Measurements from ENCODE around the gene PDZD8.
"Not testable (repeated sequence)": the region's sequence is repeated elsewhere in the genome, so short reads cannot be mapped to it uniquely, and the experiment has no call there.

Gene PDZD8

GRCh38 chr10:117348236-117348635, 27.0 kb downstream of the PDZD8 start:
- no peak for DNase-seq (ENCODE audit: low spot score)

DNA sequence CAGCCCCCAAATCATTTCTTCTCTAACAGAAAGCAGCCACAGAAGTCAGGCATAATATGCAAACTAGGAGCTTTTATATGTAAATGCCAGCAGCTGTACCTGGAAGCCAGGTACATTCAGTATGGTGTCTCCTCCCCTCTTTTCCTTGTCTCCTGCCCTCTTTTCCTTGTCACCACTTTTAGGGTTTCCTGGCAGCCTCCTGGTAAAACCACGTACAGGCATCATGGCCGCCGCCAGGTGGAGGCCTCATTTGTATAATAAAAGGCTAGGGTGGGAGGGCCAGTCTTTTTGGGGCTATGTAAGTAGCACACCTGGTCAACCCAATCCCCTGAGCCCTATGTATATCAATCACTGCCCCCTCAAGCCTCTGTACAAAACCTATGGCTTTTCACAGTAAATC, 28.7 kb downstream of the PDZD8 start:
- DNase-seq (ENCODE audit: low spot score) = no peak

GRCh38 chr10:117345143-117345542, 30.1 kb downstream of the PDZD8 start:
- DNase-seq (ENCODE audit: low spot score) = no peak

GRCh38 chr10:117342641-117343040, 32.6 kb downstream of the PDZD8 start:
- no peak for DNase-seq (ENCODE audit: low spot score)

DNA sequence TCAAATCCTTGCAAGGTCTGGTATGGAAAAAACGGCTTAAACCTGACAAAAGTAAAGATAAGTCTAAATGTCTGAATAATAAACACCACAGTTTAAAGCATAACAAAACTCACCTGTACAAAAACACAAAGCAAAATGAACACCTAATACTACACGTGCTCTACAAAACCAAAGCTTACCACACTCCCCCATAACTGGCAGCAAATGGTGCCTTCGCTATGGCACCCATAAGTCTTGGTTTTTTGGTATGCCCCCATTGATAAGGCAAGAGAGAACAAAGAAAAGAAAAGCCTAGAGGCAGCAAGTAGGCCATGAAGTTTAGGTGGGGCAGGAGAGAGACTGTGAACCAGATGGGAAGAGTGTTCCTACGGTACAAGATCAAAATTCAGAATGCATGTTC, 34.2 kb downstream of the PDZD8 start:
- no peak for DNase-seq (ENCODE audit: low spot score)

DNA sequence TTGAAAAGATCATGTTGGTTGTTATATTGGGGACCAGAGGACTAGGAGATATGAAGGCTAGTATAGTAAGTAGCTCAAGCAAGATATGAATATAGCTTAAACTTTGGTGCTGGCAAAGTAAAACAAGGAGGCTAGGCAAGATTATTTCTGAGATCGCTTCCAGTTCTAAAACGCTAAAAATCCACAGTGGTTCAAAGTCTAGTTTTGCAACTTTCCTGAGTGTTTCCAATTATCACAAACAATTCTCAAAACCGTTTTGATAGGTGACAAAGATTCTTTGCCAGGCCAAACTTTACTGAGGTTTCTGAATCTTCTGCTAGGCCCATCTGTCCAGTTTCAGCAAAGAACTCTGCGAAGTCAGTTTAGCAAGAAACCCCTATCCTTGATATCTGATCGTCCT, 35.3 kb downstream of the PDZD8 start:
- no peak for DNase-seq (ENCODE audit: low spot score)

GRCh38 chr10:117339578-117339977, 35.7 kb downstream of the PDZD8 start:
- no peak for DNase-seq (ENCODE audit: low spot score)

- no peak for DNase-seq (ENCODE audit: low spot score)
These were observed 40.3 kb downstream of the PDZD8 start for GRCh38 chr10:117334926-117335325.

DNA sequence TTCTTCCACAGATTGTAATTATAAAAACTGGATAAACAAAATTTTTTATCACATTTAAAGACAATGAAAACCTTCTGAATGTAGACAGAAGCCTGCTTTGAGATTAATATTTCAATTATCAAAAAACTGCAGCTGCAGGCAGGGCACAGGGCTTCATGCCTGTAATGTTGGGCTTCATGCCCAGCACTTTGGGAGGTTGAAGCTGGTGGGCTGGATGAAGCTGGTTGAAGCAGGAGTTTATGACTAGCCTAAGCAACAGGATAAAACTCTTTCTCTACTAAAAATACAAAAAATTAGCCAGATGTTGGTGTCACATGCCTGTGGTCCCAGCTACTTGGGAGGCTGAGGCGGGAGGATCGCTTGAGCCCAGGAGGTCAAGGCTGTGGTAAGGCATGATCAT, 41.2 kb downstream of the PDZD8 start:
- no peak for DNase-seq (ENCODE audit: low spot score)

DNA sequence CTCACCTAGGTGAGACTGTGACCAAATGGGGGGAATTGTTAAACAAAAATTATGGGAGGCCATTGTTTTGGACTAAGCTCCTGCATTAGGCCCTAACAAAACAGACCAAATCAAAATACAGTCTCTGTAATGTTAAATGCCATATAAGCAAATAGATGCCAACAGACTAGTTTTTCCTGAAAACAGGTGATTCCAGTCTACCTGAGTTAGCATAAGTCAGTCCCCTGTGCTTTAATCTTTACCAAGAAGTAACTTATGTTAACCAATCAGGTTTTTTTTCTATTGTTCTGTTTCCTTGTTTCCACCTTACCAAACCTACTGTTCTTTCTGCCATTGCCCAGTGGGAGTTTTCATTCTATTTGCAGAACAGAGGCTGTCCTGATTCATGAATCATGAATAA, 48.0 kb downstream of the PDZD8 start:
- DNase-seq (ENCODE audit: low spot score) = no peak

DNA sequence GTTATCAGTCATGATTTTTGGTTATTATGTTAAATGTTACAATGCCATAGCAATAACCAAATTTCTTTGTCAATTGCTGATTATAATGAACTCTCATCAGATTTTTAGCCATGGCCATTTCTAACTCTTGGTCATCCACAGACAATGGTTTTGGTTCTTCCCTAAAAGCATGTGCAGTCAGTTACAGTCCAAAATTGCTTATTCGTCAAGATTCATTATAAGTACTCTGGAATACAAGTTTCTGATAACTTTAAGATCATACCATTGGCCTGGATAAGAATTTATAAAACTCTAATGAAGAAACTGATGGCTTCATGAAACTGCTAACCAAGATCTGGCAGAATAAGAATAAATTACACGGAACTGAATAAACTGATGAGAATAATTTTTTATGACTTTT, 50.9 kb downstream of the PDZD8 start:
- DNase-seq (ENCODE audit: low spot score) = no peak

DNA sequence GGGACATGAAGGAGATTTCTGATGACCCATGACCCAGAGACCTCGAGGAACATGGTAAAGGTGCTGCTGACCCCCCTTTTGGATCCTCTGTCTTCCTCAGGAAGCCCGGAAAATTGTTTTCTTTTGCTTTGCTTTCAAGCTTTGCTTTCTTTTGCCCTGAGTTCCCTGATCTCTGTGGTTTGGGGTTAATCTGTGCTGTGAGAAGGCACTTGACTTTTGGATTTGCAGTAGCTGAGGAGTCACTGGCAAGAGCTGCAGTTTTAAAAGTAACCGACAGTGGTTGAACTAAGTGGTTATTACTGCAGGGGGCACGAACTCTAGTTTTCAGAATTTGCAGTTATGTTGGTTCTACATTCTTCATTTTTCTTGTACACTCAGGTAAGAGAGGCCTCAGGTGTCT, 53.0 kb downstream of the PDZD8 start:
- no peak for DNase-seq (ENCODE audit: low spot score)

DNA sequence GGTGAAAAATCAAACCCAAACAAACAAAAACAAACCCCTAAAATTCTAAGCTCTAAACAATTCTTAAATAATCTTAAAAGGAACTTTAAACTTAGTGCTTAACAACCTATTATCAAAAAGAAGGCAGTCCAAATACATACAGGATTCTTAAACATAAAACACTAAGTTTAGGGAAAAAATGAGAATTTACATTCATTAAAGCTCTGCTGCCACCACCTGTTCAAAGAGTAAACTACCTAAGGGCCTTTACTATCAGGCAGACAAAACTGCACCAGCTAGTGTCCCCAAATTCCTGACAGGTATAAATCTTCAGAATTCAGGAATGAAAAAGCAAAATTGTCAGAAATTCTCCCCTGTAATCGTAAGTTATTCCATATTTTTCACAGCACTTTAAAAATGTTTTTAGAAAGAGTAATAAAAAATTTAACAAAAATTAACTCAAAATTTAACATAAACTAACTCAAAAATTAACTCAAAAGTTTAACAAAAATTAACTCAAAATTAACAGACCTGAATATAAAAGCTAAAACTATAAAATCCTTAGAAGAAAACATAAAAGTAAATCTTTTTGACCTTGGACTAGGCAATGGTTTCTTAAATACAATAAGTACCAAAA, 55.1 kb downstream of the PDZD8 start:
- no peak for DNase-seq (ENCODE audit: low spot score)

- DNase-seq (ENCODE audit: low spot score) = no peak
These were observed 56.3 kb downstream of the PDZD8 start for GRCh38 chr10:117318909-117319308.

- DNase-seq (ENCODE audit: low spot score) = no peak
These were observed 58.5 kb downstream of the PDZD8 start for GRCh38 chr10:117316701-117317100.

DNA sequence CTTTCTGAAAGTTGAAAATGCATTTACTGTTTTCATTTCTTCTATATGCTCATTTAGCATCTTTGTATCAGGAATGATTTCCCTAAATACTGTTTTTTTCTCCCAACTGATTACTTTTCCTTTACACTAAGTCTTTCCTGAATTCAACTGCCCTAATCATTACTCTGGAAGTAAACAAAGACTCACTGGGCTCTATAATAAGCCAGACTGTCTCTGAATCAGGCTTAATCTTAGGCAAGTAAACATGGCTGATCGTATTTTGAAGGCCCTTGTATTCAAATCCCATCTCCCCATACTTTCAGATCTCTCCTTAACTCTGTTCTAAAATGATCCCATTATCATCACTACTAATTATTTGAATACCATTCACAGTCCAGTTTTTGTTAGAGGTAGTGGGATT, 61.6 kb downstream of the PDZD8 start:
- no peak for DNase-seq (ENCODE audit: low spot score)

- DNase-seq (ENCODE audit: low spot score) = no peak
These were observed 62.8 kb downstream of the PDZD8 start for GRCh38 chr10:117312430-117312829.

- DNase-seq (ENCODE audit: low spot score) = no peak
These were observed 64.0 kb downstream of the PDZD8 start for GRCh38 chr10:117311261-117311660.

DNA sequence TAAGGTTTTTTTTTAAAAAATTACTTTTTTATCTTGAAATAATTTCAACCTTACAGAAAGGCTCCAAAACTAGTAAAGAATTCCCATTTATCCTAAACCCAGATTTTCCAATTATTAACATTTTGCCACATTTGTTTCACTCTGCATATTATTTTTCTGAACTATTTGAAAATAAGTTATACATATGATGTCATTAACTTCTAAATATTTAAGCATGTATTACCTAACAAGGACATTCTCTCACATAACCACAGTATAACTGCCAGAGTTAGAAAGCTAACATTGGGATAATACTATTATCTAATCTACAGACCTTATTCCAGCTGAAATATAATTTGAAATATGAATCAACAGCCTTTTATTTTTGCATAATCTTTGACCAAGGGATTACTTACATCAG, 68.6 kb downstream of the PDZD8 start:
- DNase-seq (ENCODE audit: low spot score) = no peak

DNA sequence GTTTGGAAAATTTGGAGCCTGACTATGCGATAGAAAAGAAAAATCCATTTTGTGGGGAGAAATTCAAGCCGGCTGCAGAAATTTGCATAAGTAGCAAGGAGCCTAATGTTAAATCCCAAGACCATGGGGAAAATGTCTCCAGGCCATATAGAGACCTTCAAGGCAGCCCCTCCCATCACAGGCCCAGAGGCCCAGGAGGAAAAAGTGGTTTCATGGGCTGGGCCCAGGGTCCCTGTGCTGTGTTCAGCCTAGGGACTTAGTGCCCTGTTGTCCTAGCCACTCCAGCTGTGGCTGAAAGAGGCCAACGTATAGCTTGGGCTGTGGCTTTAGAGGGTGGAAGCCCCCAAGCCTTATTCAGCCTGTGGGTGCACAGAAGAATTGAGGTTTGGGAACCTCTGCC, 71.8 kb downstream of the PDZD8 start:
- not testable (repeated sequence) for DNase-seq (ENCODE audit: low spot score)

DNA sequence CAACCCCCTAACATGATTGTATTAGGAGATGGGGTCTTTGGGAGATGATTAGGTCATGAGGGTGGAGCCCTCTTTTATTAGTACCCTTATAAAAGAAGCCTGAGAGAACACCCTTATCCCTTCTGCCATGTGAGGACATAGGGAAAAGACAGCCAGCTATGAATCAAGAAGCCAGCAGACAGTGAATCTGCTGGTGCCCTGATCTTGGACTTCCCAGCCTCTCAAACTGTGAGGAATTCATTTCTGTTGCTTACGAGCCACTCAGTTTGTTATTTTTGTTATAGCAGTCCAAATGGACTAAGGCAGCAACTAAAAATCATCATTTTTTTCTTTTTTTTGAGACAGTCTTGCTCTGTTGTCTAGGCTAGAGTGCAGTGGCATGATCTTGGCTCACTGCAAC, 74.6 kb downstream of the PDZD8 start:
- no peak for DNase-seq (ENCODE audit: low spot score)

DNA sequence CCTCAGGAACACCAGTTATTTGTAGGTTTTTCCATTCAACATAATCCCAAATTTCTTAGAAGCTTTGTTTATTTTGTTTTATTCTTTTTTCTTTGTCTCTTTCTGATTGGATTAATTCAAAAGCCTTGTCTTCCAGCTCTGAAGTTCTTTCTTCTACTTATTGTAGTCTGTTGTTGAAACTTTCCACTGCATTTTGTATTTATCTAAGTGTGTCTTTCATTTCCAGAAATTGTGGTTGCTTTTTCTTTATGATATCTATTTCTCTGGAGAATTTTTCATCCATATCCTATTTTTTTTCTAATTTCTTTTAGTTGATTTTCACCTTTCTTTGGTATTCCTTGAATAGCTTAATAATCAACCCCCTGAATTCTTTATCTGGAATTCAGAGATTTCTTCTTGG, 75.8 kb downstream of the PDZD8 start:
- no peak for DNase-seq (ENCODE audit: low spot score)

- DNase-seq (ENCODE audit: low spot score) = no peak
These were observed 77.0 kb downstream of the PDZD8 start for GRCh38 chr10:117298219-117298618.

- DNase-seq (ENCODE audit: low spot score) = no peak
These were observed 80.5 kb downstream of the PDZD8 start for GRCh38 chr10:117294735-117295134.

Data from HuH-7 (cell line).